PC-3 (cell line): ENCODE data around the gene ARHGAP6.

Experiments used
- EZH2 ChIP-seq: fragments of 300-600 bp; sonication (generic); IDR thresholded peaks from one replicate; pipeline ENCODE4 v1.6.1; 2017; ENCODE audit warnings: antibody characterized with exemption, mild to moderate bottlenecking, low read length; ENCODE audit not compliant: unreplicated experiment
- EZH2phosphoT487 ChIP-seq: fragments of 300-600 bp; sonication (generic); IDR thresholded peaks from 2 replicates; pipeline ENCODE4 v1.6.1; 2018; ENCODE audit warnings: mild to moderate bottlenecking, antibody characterized with exemption, low read length, borderline replicate concordance
- TF ChIP-seq, protein P1 (sequence below): fragments of 300-600 bp; sonication (generic); conservative IDR thresholded peaks from 2 replicates; pipeline ENCODE4 v1.5.1; 2017; ENCODE audit warnings: antibody characterized with exemption, low read depth, mild to moderate bottlenecking, low read length

DNA sequence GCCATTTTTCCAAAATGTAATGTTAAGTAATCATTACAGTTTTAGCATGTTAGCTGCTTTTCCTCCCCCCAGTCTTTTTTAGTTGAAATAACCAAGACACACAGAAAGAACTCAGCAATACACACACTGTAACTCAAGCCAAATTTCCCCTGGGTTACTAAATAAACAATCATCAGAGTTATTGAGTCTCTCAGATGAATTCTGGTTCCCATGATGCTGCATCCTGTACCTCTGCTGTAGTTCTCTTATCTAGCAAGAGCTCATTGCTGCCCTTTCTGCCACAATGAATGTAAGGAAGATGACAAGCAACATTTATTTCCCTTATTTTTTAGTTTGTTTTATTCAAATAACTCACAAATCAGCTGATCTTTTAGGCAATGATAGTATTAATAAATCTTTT, 185.1 kb downstream of the ARHGAP6 start:
- TF ChIP-seq, protein P1, sequence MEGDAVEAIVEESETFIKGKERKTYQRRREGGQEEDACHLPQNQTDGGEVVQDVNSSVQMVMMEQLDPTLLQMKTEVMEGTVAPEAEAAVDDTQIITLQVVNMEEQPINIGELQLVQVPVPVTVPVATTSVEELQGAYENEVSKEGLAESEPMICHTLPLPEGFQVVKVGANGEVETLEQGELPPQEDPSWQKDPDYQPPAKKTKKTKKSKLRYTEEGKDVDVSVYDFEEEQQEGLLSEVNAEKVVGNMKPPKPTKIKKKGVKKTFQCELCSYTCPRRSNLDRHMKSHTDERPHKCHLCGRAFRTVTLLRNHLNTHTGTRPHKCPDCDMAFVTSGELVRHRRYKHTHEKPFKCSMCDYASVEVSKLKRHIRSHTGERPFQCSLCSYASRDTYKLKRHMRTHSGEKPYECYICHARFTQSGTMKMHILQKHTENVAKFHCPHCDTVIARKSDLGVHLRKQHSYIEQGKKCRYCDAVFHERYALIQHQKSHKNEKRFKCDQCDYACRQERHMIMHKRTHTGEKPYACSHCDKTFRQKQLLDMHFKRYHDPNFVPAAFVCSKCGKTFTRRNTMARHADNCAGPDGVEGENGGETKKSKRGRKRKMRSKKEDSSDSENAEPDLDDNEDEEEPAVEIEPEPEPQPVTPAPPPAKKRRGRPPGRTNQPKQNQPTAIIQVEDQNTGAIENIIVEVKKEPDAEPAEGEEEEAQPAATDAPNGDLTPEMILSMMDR, result no peak
- TF ChIP-seq EZH2phosphoT487, result no peak
- no peak for TF ChIP-seq EZH2
